Keratinocyte (primary cell): ENCODE data around the gene NDUFS8.

Experiments
- EZH2 ChIP-seq: IDR thresholded peaks from one replicate; pipeline ENCODE4 v1.6.1; 2012; ENCODE audit warnings: inconsistent platforms, mild to moderate bottlenecking, low read length, moderate library complexity
- TF ChIP-seq, protein P1 (sequence below), 3 experiments: IDR thresholded peaks in 1 of 3; conservative IDR thresholded peaks in 1 of 3; optimal IDR thresholded peaks in 1 of 3; 2 replicates in 2 of 3; 3 replicates in 1 of 3; pipeline versions ENCODE3 to v1.5.1; 2011; ENCODE audit warnings: low read length in 3 of 3, mild to moderate bottlenecking in 3 of 3, moderate library complexity in 2 of 3, control low read depth in 1 of 3, inconsistent platforms in 1 of 3; ENCODE audit not compliant: insufficient read depth in 2 of 3; ENCODE audit errors: extremely low read depth in 1 of 3

DNA sequence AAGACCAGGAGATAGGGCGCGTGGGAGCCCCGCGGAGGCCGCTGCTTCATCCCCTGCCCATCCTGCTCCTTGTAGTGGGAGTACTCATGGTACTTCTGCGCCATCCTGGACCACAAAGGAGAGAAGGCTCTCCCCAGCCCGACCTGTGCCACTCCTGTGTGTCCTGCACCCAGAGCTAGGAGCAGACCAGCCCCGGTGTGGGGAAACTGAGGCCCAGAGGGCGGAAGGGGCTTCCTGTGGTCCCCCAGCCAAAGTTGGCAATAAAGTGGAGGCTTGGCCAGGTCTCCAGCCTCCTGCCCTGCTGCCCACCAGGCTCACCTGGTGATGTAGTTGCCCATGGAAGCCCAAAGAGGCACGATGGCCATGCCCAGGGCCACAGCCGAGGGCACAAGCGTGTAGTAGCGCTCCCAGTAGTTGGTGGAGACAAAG is 31.3 kb upstream of the NDUFS8 start:
- TF ChIP-seq, protein P1, sequence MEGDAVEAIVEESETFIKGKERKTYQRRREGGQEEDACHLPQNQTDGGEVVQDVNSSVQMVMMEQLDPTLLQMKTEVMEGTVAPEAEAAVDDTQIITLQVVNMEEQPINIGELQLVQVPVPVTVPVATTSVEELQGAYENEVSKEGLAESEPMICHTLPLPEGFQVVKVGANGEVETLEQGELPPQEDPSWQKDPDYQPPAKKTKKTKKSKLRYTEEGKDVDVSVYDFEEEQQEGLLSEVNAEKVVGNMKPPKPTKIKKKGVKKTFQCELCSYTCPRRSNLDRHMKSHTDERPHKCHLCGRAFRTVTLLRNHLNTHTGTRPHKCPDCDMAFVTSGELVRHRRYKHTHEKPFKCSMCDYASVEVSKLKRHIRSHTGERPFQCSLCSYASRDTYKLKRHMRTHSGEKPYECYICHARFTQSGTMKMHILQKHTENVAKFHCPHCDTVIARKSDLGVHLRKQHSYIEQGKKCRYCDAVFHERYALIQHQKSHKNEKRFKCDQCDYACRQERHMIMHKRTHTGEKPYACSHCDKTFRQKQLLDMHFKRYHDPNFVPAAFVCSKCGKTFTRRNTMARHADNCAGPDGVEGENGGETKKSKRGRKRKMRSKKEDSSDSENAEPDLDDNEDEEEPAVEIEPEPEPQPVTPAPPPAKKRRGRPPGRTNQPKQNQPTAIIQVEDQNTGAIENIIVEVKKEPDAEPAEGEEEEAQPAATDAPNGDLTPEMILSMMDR (optimal IDR thresholded peaks at IDR 0.05 in 1 of 3, IDR thresholded peaks at IDR 0.05 in 1 of 3, conservative IDR thresholded peaks at IDR 0.05 in 1 of 3; ENCODE audit: extremely low read depth in 1 of 3, insufficient read depth in 2 of 3, low read length in 3 of 3): no peak
- TF ChIP-seq EZH2: no peak
